ENCODE measurements around the gene XPO5.
A peak's percentile ranks its signal among the peaks of the same experiment; 100 is the strongest.

XPO5 gene

DNA sequence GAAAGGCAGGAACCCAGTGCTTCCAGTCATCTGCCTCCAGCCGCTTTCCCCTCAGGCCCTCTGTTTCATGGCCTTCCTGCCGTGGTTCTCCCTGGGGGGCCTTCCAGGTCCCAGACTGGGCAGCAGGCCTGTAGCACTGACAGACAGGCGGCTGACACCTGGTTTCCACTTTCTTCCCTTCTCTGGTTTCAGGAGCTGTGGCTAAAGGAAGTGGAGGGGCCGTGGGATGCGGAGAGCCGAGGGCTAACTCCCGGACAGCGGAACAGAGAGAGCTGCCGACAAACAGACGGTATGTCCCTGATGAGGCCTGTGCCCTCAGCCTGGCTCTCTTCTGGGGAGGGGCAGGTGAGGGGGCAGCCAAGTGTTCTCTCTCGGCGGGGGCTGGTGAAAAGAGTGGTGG, 78.1 kb downstream of the XPO5 start:
- no peak for DNase-seq (ENCODE audit: low spot score)

DNA sequence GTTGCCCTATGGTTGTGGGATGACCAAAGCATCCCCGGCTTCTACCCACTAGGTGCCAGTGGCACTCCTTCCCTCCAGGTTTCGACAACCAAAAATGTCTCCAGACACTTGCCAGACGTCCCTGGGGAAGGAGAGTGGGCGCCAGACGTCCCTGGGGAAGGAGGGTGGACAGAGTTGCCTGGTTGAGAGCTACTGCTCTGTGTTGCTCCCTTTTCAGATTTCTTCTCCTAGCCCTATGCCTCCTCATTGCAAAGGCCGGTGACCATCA, 78.8 kb downstream of the XPO5 start:
- no peak for DNase-seq (ENCODE audit: low spot score)

DNA sequence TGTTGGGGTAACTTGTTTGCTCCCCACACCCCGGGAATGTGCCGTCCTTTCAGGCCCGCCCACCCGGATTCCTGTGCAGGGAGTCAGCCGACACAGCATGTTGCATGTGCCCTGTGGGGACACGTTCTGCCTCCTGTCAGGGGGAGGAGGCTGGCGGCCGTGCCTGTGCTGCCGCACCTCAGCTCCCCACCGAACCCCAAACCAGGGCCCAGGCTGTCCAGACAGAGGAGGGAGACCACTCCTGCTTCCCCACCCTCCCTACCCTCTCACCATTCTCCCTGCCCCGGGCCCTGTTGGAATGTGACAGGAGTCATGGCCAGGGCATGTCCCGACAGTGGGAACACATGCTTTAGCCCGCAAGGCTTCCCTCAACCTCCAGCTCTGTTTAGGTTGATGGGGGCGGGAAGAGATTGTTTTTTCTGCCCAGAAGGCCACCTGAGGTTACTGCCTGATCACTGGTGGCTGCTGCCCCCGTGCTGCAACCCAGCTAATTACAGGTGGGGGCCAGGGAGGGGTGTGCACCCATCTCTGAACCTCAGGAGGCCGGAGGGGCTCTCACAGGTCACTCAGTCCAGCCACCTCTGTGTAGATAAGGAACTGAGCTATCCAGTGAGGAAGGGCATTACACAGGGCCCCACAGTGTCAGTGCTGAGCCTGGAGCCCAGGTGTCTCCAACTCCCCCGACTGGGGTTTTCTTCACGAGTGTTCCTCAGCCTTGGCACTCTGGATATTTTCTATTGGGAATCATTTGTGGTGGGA, 79.3 kb downstream of the XPO5 start:
- peak; percentile 56 for DNase-seq (ENCODE audit: low spot score)

DNA sequence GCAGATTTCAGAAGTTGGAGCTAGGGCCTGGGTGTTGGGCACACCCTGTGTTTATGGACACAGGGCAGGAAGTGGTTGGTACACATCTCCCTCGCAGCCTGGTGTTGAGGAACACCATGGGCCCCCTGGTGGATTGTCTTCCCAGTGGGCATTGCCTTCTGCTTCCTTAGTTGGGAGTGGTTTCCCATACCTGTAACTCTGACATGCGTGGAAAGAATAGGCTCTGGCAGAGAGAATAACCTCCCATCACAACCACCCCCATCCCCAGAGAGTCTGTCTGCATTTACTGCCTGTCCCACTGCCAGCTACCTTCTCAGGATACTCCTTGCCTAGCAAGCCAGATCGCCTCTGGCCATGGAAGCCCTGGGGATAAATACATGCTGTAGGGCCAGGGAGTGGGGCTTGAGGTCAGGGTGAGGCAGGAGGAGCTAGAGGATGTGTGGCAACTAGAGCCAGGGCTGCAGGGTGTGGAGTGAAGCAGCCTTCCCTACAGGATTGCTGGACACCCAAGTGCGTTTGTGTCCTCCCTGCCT, 80.4 kb downstream of the XPO5 start:
- peak; percentile 29 for DNase-seq (ENCODE audit: low spot score)

DNA sequence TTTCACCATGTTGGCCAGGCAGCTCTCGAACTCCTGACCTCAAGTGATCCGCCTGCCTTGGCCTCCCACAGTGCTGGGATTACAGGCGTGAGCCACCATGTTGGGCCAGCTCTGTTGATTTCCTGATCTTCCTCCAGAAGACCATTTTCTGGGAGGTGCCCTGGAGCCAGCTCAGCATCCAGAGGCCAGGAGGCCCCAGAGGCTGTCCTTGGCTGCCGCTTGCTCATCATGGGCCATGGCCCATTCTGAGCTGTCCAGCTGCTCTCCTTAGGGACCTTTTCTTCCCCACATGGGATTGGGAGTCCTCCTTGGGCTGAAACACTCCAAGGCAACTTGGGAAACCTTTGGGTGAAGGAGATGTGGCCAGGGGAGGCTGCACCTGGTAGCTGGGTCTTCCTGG, 81.1 kb downstream of the XPO5 start:
- no peak for DNase-seq (ENCODE audit: low spot score)

DNA sequence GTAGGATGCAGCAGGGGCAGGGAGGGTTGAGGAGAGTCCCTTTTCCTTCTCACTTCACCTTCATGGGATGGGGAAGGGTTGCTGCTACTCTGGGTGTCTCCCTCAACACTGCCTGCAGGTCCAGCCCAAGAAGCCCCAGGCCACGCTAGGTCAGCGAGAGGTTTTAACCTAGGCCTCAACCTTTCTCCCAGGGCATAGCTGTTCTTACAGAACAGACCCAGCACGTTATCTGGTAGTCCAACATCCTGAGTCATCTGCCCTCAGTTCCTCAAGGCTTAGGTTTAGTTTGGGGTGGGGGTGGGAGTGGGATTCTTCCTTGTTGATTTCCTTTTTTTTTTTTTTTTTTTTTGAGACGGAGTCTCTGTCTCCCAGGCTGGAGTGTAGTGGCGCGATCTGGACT, 81.5 kb downstream of the XPO5 start:
- DNase-seq (ENCODE audit: low spot score) = no peak

DNA sequence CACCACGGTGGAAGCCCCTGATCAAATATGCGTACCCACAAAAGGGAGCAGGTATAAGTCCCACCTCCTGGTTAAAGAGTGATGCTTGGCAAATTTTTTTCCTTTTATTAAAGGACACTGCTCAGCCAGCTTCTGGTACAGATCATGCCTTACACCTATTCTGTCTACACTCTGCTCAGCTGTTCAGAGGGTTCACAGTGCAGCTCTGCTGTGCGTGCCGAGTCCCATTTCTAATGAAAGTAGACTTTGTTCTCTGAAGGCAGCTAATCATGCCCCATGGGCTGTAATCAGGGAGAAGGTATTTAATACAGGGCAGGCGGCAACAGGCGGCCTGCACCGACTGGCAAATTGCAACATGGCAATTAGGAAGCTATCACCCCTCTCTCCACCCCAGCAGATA, 82.0 kb downstream of the XPO5 start:
- no peak for DNase-seq (ENCODE audit: low spot score)

DNA sequence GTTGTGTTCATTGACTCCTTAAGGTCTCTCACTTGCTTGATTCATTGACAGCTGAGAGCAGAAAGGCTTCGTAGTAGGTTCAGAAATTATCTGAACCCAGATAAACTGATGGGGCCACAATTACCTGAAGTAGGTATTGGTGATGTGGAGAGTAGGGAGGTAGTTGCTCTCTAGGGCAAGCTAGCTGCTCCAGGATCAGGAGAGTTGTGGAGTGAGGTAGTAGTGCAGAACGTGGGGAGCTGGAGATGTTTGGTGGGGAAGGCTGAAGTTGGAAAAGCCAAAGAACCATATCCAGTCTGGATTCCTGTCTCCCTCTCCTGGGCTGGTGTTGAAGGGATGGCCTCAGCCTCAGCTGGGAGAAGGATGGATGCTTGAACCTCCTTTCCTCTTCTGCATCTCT, 82.6 kb downstream of the XPO5 start:
- DNase-seq (ENCODE audit: low spot score) = no peak

DNA sequence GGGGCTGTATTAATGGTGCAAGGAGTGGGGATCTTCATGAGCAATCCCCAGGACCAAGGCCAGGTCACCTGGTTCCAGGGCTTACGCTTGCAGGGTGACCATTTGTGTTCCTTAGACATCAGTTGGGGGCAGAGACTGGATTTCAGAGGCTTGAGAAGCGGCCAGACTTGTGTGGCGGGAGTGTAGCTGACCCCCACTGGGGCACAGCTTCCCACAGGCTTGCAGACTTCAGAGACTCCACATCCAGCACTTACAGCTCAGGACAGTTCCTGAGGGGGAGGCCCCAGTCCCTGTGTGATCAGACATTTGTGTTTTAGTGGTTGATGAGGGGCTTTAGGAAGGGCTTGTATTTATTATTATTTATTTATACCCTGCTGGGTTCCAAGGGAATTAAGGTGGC, 83.2 kb downstream of the XPO5 start:
- DNase-seq (ENCODE audit: low spot score) = no peak

DNA sequence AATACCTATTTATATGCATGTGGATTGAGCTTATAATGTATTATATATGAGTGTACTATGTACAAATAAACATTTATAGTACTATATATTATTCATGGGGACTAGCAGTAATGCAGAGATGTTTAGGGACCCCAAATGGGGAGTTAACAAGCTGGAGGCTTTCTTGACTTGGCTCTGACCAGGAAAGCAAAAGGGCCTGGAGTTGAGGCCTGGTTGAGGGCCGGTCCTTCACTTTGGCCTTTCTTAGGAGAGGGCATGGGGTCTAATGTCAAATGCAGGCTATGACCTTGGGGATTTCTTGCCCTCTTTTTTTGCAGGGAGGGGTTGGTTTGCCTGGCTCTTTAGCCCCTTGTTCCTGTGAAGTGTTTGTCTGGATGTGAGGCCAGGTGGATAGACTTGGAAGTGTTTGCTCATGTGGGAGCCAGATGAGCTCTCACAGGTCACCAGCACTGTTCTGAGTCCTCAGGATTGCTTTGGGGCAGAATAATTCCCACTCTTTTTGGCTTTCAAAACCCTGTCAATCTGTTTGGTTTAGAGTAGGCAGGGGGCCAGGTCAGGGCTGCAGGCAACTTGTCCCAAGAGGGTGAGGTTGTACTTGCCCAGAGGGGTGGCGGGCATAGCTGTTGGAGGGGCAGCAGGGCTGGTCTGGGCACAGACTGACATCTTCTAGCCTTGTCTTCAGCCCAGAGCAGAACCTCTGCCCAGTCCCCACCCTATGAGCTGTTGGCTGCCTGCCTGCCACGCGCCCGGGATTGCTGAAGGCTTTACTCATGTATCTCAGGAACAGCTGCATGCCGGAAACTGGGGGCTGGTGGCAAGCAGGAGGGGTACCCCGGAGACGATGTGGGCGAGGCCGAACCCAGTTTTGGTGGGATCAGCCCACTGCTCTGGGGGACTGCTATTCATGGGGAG, 83.8 kb downstream of the XPO5 start:
- no peak for DNase-seq (ENCODE audit: low spot score)

DNA sequence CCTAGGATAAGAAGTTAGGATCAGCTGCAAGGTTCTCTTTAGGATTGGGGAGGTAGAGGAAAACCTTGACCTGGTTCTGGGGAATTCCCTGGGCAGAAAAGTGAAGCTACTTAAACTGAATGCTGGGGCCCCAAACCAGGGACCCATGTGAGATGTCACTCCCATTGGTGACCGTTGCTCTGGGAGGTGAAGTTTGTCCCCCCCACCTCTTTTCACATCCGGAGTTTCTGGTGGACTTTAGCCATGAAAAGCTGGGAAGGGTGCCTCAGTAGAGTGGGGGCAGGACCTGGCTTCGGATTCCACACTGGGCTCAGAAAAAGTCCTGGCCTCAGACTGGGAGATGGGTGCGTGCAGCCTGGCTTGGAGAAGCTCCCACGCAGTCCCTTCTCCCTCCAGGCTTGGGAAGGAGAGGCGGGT, 85.3 kb downstream of the XPO5 start:
- peak; percentile 34 for DNase-seq (ENCODE audit: low spot score)

DNA sequence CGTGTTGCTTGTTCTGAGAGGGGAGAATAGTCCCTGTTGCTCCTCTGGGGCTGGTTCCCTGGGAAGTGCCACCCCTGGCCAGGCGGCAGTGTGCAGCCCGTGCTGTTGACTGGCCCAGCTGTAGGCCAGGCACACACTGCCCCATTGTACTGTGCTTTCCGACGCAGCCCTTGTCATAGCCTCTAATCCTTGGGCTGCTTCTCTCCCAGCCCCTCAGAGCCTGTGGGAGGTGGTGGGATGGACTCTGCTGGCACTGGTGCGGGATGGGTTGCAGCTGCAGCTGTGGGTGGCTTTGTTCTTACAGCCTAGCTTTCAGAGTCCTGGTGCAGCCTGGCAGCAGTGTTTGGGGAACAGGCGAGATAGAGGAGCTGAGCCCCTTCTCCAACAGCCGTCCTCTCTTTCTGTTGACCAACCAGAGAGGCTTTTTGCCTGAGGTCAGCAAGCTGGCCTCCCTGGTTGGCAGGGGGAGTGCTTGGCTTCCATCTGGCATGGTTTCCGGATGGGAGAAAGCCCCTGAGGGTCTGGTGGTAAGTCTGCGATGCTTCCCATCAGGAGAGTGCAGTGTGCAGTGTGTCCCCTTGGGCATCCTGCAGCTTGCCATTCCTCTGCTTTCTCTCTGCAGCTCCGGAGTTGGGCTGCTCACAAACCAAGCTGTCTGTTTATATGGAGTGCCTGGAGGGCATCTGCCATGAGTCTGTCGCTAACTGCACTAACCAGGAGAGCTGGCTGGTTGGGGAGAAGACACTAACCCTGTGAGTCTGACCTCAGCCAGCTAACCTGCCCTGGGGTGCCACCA, 86.4 kb downstream of the XPO5 start:
- no peak for DNase-seq (ENCODE audit: low spot score)

DNA sequence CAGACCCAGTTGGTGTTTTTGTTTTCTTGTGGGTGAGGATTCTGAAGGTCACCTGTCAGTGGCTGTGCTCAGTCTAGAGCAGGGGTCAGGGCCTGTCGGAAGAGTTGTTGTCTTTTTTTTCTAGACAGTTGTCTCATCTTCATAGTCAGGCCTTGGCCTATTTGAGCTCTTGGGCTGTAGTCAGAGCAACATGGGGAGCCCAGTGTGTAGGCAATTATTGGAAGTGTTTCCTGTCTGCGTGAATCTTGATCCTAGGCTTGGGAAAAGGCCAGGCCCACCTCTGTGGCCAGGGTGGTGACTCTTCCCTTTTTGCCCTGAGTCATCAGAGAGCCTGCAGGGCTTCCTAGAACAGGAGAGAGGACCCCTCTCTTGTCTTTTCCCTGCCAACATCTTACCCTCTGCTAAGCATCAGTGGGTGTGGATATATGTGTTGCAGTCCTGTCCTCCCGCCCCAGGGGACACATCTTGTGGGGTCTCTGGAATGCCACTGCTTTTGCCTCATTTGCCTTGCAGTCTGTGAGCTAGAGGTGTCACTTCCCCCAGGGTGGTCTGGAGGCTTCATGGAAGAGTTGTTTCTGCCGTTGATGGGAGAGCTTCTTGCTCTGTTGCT, 87.1 kb downstream of the XPO5 start:
- no peak for DNase-seq (ENCODE audit: low spot score)

DNA sequence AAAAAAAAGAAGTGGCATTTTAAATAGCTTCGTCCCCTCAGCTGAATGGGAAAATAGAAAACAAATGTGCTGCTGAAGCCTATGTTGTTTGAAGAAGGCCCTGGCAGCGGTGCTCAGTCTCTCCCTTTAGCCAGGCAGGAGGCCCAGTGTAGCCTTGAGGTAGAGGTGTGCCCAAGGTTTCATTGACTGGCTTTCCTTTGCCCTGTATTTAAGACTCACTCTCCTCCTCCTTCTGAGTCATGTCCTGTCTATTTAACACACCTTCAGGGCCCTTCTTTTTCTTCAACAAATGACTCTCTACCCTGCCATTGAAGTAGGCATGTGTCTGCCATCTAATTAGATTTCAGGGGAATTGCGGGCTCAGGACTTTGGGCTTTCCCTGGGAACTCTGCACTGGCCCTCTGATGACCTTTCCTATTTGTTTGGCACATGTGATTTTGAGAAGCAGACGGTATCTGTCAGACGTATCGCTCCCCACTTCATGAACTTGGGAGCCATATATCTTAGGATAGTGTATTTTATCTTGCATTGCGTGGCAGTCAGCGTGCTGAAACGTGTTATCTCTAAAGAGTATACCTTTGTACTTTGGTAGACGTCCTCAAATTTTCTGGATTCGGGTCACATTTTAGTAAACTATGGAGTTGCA, 94.1 kb downstream of the XPO5 start:
- no peak for DNase-seq (ENCODE audit: low spot score)

DNA sequence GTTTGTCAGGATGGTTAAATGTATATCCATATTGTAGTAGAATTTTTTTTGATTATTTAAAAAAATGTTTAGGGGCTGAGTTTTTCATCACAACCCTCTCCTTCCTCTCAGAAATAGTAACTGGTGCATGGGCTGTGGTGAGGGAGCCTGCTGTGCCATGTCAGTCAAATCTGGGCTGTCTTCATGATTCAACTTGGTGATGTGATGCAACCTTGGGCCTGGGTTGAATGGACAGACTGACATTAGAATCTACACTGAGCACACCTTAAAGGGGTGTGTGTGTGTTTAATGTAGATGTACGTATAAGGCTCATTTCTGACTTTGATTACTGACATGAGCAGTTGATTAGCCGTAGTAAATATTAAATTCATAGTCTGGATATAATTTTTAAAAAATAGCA, 94.8 kb downstream of the XPO5 start:
- DNase-seq (ENCODE audit: low spot score) = no peak

DNA sequence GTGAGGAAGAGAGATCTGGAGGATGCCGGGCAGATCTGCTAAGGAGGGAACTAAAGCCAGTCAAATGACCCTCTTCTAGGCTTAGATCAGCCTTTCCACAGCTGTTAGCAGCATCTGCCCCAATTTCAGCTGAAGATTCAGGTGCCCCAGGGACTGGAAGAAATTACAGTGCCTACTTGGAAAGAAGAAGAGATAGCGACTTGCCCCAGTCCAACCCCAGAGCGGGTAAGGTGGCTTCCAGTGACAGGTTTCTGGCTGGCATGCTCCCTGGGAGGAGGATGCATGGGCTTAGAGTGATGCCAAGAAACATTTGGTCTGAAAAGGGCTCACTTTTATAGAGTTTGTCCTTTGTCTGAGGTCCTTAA, 97.8 kb downstream of the XPO5 start:
- DNase-seq (ENCODE audit: low spot score) = no peak

DNA sequence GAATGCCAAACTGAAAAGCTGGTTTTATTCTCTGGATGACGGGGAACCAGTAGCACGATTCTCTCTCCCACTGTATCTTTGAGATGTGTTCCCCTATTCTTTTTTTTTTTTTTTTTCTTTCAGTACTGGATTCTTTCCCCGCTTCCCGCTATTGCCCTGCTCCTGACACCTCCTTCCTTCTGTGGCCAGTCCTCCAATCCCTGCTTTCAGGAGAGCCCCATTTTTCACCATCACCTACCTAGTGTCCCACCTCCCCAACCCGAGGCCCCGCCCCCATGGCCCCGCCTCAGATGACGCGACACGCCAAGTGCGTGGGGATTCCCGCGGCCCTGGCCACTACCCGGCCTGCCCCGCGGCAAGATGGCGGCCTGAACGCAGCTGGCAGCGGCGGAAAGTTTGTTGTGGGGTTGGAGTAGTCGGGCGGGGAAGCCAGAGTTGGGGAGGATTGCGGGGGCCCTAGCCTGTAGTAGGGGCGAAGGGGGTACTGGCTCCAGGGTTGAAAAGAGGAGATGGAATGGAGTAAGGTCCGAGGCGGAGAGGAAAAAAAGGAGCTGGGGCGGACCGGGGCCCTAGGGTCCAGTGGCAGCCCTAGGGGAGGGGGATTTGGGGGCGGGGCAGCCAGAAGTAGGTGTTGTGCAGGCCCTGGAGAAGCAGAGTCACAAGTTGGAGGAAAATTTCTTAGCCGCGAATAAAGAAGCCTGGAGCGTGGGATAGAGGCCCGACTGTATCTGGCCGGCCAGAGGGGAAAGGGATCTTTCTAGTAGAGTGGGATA, 98.4 kb downstream of the XPO5 start, which contains the start of gene TJAP1:
Gene TJAP1 (plus strand): TSS at position 336 of the 773 bp plus-strand sequence. CDS start 21,432 bp downstream, outside the sequence.
- peak; percentile 70 for DNase-seq (ENCODE audit: low spot score)

DNA sequence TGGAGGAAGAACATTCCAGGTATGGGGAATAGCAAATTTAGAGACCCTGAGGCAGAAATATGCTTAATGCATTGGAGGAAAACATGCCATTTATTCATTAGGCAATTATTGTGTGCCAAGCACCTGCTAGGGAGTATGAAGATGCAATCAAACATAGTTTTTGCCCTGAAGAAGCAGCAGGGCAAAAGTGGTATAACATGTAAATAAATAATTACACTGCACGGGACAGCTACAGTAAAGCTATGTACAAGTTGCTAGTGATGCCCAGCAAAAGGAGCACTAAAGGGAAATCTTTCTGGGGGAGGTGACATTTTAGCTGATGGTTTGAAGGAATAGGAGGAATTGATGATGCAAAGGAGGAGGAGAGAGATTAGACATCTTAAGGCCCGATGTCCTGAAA, 99.1 kb downstream of the XPO5 start:
- no peak for DNase-seq (ENCODE audit: low spot score)

DNA sequence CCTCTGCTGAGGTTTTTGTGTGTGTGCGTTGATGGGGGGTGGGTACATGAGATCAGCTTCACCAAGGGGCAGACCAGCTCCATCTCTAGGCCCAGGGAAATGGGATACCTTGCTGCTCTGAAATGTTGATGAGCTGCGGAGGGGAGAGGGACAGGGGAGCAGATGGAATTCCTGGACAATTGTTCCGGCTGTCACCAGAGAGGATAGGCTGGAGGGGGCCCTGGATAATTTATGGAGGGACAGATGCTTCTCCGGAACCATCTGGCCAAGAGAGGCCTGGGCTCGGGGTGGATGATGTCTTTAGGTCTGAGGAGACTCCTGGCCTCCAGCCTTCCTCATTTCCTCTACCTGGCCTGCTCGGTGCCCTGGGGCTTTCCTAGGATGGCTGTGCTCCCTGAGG, 100.3 kb downstream of the XPO5 start:
- no peak for DNase-seq (ENCODE audit: low spot score)

DNA sequence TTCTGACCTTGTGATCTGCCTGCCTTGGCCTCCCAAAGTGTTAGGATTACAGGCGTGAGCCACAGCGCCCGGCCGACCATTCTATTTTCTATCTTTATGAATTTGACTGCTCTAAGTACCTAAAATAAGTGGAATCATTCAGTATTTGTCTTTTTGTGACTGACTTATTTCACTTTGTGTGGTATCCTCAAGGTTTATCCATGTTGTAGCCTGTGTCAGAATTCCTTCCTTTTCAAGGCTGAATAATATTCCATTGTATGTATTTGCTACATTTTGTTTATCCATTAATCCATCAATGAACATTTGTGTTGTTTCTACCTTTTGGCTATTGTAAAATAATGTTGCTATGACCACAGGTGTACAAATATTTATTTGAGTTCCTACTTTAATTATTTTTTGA, 103.3 kb downstream of the XPO5 start:
- DNase-seq (ENCODE audit: low spot score) = no peak

Data from HuH-7.5 (cell line).